GM12878 (cell line): Measurements from ENCODE around the gene ZNF367. TPM values are rescaled to one million over a fixed set of nuclear protein-coding genes. Genes with fewer than 3 reads are reported as not detected.

ENCODE experiments used
- ATAC-seq: fragments of 200-7000 bp; cut with Tn5 transposase; 3 replicates; pipeline ENCODE4 v1.9.1; 2020; ENCODE audit warnings: mild to moderate bottlenecking, moderate library complexity
- BruUV-seq: library from RNA; stranded (reverse); fragments of 400-500 nt; replicated peaks from 2 replicates; lab custom pipeline; 2021; lab: Mats Ljungman, UMichigan
- CTCF ChIA-PET: fragments of 300-600 bp; sonication (Branson Sonifier 250); formaldehyde crosslinking; extraction: SDS; loops from one replicate; lab custom pipeline; 2021; ENCODE audit warnings: inconsistent platforms; lab: Yijun Ruan, JAX
- POLR2A ChIA-PET: fragments of 350-600 bp; formaldehyde crosslinking; extraction: SDS; loops from one replicate; lab custom pipeline; 2021; ENCODE audit warnings: inconsistent platforms; lab: Charles Lee
- RAD21 ChIA-PET: fragments of 300-600 bp; sonication (Branson Sonifier 250); formaldehyde crosslinking; loops from one replicate; lab custom pipeline; 2023; ENCODE audit warnings: antibody characterized with exemption; ENCODE audit not compliant: unreplicated experiment; lab: Charles Lee
- SMC1A ChIA-PET: fragments of 300-600 bp; sonication (Branson Sonifier 250); formaldehyde crosslinking; loops from one replicate; lab custom pipeline; 2023; ENCODE audit not compliant: unreplicated experiment, uncharacterized antibody; lab: Charles Lee
- DNase-seq: peaks from one replicate; pipeline ENCODE4 v3.0.0-alpha.2; 2011; ENCODE audit warnings: low read depth, low spot score
- FAIRE-seq: peaks from 3 replicates; lab custom pipeline; 2011; peaks lifted over from hg19 to GRCh38; lab: Jason Lieb, UNC
- H2AFZ ChIP-seq: 2 replicates; pipeline ENCODE4 v1.6.0; 2011; ENCODE audit warnings: low read depth, low read length, control low read depth; ENCODE audit not compliant: control insufficient read depth
- H3K27ac ChIP-seq: 2 replicates; pipeline ENCODE4 v1.5.1; 2011; ENCODE audit warnings: control low read depth; ENCODE audit not compliant: control insufficient read depth, insufficient read depth
- H3K27me3 ChIP-seq, 2 experiments: replicated peaks in 1 of 2; 2 replicates each; pipeline versions ENCODE4 v1.6.0 to v1.6.1; 2011; ENCODE audit warnings: low read length in 1 of 2; ENCODE audit not compliant: control insufficient read depth in 2 of 2, insufficient read depth in 2 of 2
- H3K36me3 ChIP-seq, 2 experiments: 2 replicates each; pipeline ENCODE4 v1.5.1; 2011; ENCODE audit warnings: low read length in 1 of 2; ENCODE audit not compliant: control insufficient read depth in 2 of 2, insufficient read depth in 2 of 2
- H3K4me1 ChIP-seq: 2 replicates; pipeline ENCODE4 v1.6.1; 2011; ENCODE audit warnings: mild to moderate bottlenecking, low read length, moderate library complexity, mixed read lengths; ENCODE audit not compliant: control insufficient read depth, insufficient read depth
- H3K4me2 ChIP-seq: 2 replicates; pipeline ENCODE4 v1.6.0; 2011; ENCODE audit warnings: control low read depth; ENCODE audit not compliant: control insufficient read depth, insufficient read depth
- H3K4me3 ChIP-seq: fragments of 200-600 bp; sonication (generic); 2 replicates; pipeline ENCODE4 v1.5.1; 2016
- H3K79me2 ChIP-seq: 2 replicates; pipeline ENCODE4 v1.6.0; 2011; ENCODE audit warnings: low read length; ENCODE audit not compliant: control insufficient read depth, insufficient read depth
- H3K9ac ChIP-seq: 2 replicates; pipeline ENCODE4 v1.8.0; 2011; ENCODE audit warnings: low read length, control low read depth, mixed read lengths; ENCODE audit not compliant: control insufficient read depth, insufficient read depth
- H3K9me3 ChIP-seq: replicated peaks from 3 replicates; pipeline ENCODE4 v1.5.1; 2011; ENCODE audit warnings: mild to moderate bottlenecking, low read length; ENCODE audit not compliant: control insufficient read depth, insufficient read depth
- H4K20me1 ChIP-seq: 2 replicates; pipeline ENCODE4 v1.6.0; 2011; ENCODE audit not compliant: control insufficient read depth, insufficient read depth
- ATF2 ChIP-seq: IDR thresholded peaks from 2 replicates; pipeline ENCODE4 v1.6.1; 2012; ENCODE audit warnings: low read length, inconsistent platforms
- ELK1 ChIP-seq: IDR thresholded peaks from 2 replicates; pipeline ENCODE4 v1.6.1; 2012; ENCODE audit warnings: low read depth, low read length, improper control_type of control experiment
- MEF2B ChIP-seq: fragments of 450-650 bp; IDR thresholded peaks from 2 replicates; pipeline ENCODE4 v1.6.1; 2018; ENCODE audit warnings: mild to moderate bottlenecking, moderate library complexity; ENCODE audit not compliant: partially characterized antibody, poor library complexity, severe bottlenecking
- REST ChIP-seq: IDR thresholded peaks from 2 replicates; pipeline ENCODE4 v1.6.1; 2012; ENCODE audit warnings: mild to moderate bottlenecking, low read depth, low read length
- SMAD5 ChIP-seq: IDR thresholded peaks from 2 replicates; pipeline ENCODE4 v1.6.1; 2016; ENCODE audit warnings: antibody characterized with exemption, low read depth
- ZBTB33 ChIP-seq: fragments of 450-650 bp; IDR thresholded peaks from 2 replicates; pipeline ENCODE4 v1.6.1; 2017; ENCODE audit warnings: mild to moderate bottlenecking
- ZNF274 ChIP-seq: IDR thresholded peaks from one replicate; pipeline ENCODE4 v1.8.0; 2011; ENCODE audit not compliant: insufficient read length, insufficient read depth
- WGBS: methylation state at CpG from one replicate; pipeline ENCODE4 v1.1.6; 2016; ENCODE audit warnings: low lambda C conversion rate; ENCODE audit not compliant: insufficient replicate concordance, insufficient coverage; ENCODE audit errors: missing lambda C conversion rate; 5-methylcytosine and 5-hydroxymethylcytosine counted together
- in situ Hi-C: fragments of 300-500 bp; cut with MboI; formaldehyde crosslinking; loops from 9 replicates; pipeline ENCODE4 v1.14.3; 2018; ENCODE audit warnings: mixed read lengths
- intact Hi-C: fragments of 100-400 bp; cut with micrococcal nuclease; formaldehyde crosslinking; loops from one replicate; pipeline ENCODE4 v1.14.2; 2022; ENCODE audit not compliant: unreplicated experiment
- polyA plus RNA-seq, 11 experiments: library from polyadenylated mRNA; depleted of rRNA in 4 of 11; unstranded in 6 of 11; stranded (reverse) in 5 of 11; fragments of >200 nt; fragmentation: Nextera tagmentation in 4 of 11; fragmentation: Illumina TruSeq in 1 of 11; extraction: Ambion mirVana in 4 of 11; extraction: Trizol in 1 of 11; gene quantifications; 1 replicate in 1 of 11; 2 replicates in 10 of 11; pipeline versions ENCODE4 v1.2.1 to v1.2.3, GENCODE V29; 2011 to 2016; ENCODE audit warnings: inconsistent platforms in 2 of 11, missing spikeins in 2 of 11, low read depth in 1 of 11
- total RNA-seq, 4 experiments: library from RNA; depleted of rRNA in 3 of 4; stranded (reverse); fragments of >200 nt in 3 of 4; fragmentation: Illumina TruSeq in 1 of 4; extraction: Trizol in 1 of 4; gene quantifications; 2 replicates each; pipeline versions ENCODE4 v1.2.1 to v1.2.3, GENCODE V29; 2013 to 2021

Gene ZNF367
- total and polyA plus RNA-seq, 10 of the 15 experiments (the other 5 are each of a cell fraction or from before 2014, with no cell fraction given) = 2.9 to 16.3 (median 11.1) TPM

- Histone ChIP-seq H3K36me3 (no peaks in the 10 kb centered on the region), H3K4me1 (no peaks in the 10 kb centered on the region), H3K9ac (no peak overlapping the region), H3K79me2 (no peaks in the 10 kb centered on the region), H3K27me3 (no peaks in the 10 kb centered on the region), H2AFZ (no peak overlapping the region), H3K9me3 (no peaks in the 10 kb centered on the region), H4K20me1 (no peaks in the 10 kb centered on the region), H3K4me2 (no peak overlapping the region), H3K4me3 (no peak overlapping the region), H3K27ac (no peak overlapping the region)
- ChIA-PET SMC1A (interaction anchor here (1.1 to 2.4 kb wide), 3 partner anchors 14 to 216 kb away, joined by 3 to 9 read pairs (median 3); partner anchors contain the start of gene HABP4), POLR2A (interaction anchor here (0.7 kb wide), 1 partner anchor 14 kb away, joined by 3 read pairs; the partner anchor contains the start of gene HABP4), CTCF (interaction anchor here (0.6 to 2.1 kb wide), 4 partner anchors 9 to 1256 kb away, joined by 3 to 6 read pairs (median 4); partner anchors contain the start of gene HABP4), RAD21 (interaction anchor here (1.0 kb wide), 1 partner anchor 93 kb away, joined by 3 read pairs; no protein-coding TSS in a partner anchor)
- FAIRE-seq (no peak), ATAC-seq (no peak), DNase-seq (no peak)
- in situ Hi-C loops (no loop called here), intact Hi-C loops (no loop called here)
- no peak for TF ChIP-seq MEF2B
- no peak for TF ChIP-seq ATF2
- TF ChIP-seq SMAD5 = no peak
- no peak for TF ChIP-seq ZBTB33
- no peak for TF ChIP-seq ELK1
- TF ChIP-seq REST = no peak
- no peak for TF ChIP-seq ZNF274
- 0% methylated on average over 2 of the region's 2 CpGs for WGBS
- BruUV-seq = no TSS peak
These were observed 17.9 kb upstream of the ZNF367 start for GRCh38 chr9:96436063-96436455.
